Activated CD4-positive, alpha-beta memory T cell treated with anti-CD3 and anti-CD28 coated beads, Interleukin-2, amount 10 ng/mL, durations not matched to agents 7 days and 5 days (primary cell): ENCODE results near the gene WBP4. TPM values are rescaled to one million over a fixed set of nuclear protein-coding genes. Genes with fewer than 3 reads are reported as not detected.
"Not testable (repeated sequence)": the region's sequence is repeated elsewhere in the genome, so short reads cannot be mapped to it uniquely, and the experiment has no call there.

Experiments used
- CTCF ChIA-PET: fragments of 350-600 bp; sonication (Branson Sonifier 250); formaldehyde crosslinking; loops from one replicate; lab custom pipeline; 2021; ENCODE audit warnings: antibody characterized with exemption, inconsistent platforms; lab: Charles Lee
- POLR2A ChIA-PET: fragments of 350-600 bp; sonication (Branson Sonifier 250); formaldehyde crosslinking; loops from one replicate; lab custom pipeline; 2021; ENCODE audit warnings: antibody characterized with exemption; lab: Charles Lee
- DNase-seq: peaks from one replicate; pipeline ENCODE4 v3.0.0-alpha.2; 2020
- H3K27ac Mint-ChIP-seq: one replicate; pipeline ENCODE4 v1.8.0; 2021; ENCODE audit warnings: mild to moderate bottlenecking, mixed read lengths
- H3K27me3 Mint-ChIP-seq: one replicate; pipeline ENCODE4 v1.8.0; 2021; ENCODE audit warnings: mixed read lengths
- H3K36me3 Mint-ChIP-seq: one replicate; pipeline ENCODE4 v1.8.0; 2021; ENCODE audit warnings: low read depth, mixed read lengths
- H3K4me1 Mint-ChIP-seq: one replicate; pipeline ENCODE4 v1.8.0; 2021; ENCODE audit warnings: mixed read lengths
- H3K4me3 Mint-ChIP-seq: one replicate; pipeline ENCODE4 v1.8.0; 2021; ENCODE audit warnings: mild to moderate bottlenecking, mixed read lengths
- H3K9me3 Mint-ChIP-seq: one replicate; pipeline ENCODE4 v1.8.0; 2021; ENCODE audit warnings: mixed read lengths
- total RNA-seq, 2 experiments: library from RNA; stranded (reverse); gene quantifications; one replicate each; pipeline ENCODE4 v1.2.3, GENCODE V29; 2021

The WBP4 gene
- total RNA-seq, 2 experiments from 2014 or later: 9.0 to 9.3 TPM

- no peak overlapping the region for H3K27ac Mint-ChIP-seq
- CTCF ChIA-PET: no interaction called here
- POLR2A ChIA-PET: no interaction called here
- H3K27me3 Mint-ChIP-seq: no peaks in the 10 kb centered on the region
- H3K36me3 Mint-ChIP-seq: no peaks in the 10 kb centered on the region
- no peak for DNase-seq
- H3K4me1 Mint-ChIP-seq: no peaks in the 10 kb centered on the region
- no peaks in the 10 kb centered on the region for H3K9me3 Mint-ChIP-seq
- H3K4me3 Mint-ChIP-seq: no peak overlapping the region
These were observed 46.3 kb downstream of the WBP4 start for GRCh38 chr13:41107584-41108014.

GRCh38 chr13:41111454-41111853, 50.1 kb downstream of the WBP4 start:
- ChIA-PET CTCF (no interaction called here), POLR2A (interaction anchor here (0.6 kb wide), 2 partner anchors 18 to 1800 kb away, joined by 3 read pairs; no protein-coding TSS in a partner anchor)
- DNase-seq: no peak
- H3K4me1 Mint-ChIP-seq: no peaks in the 10 kb centered on the region
- no peaks in the 10 kb centered on the region for H3K9me3 Mint-ChIP-seq
- H3K36me3 Mint-ChIP-seq: no peaks in the 10 kb centered on the region
- H3K4me3 Mint-ChIP-seq: no peak overlapping the region
- H3K27ac Mint-ChIP-seq: no peak overlapping the region
- H3K27me3 Mint-ChIP-seq: no peaks in the 10 kb centered on the region

GRCh38 chr13:41117869-41118268, 56.6 kb downstream of the WBP4 start:
- no peaks in the 10 kb centered on the region for H3K4me1 Mint-ChIP-seq
- ChIA-PET POLR2A (no interaction called here), CTCF (no interaction called here)
- H3K9me3 Mint-ChIP-seq: no peaks in the 10 kb centered on the region
- no peaks in the 10 kb centered on the region for H3K36me3 Mint-ChIP-seq
- H3K4me3 Mint-ChIP-seq: no peak overlapping the region
- no peak for DNase-seq
- H3K27ac Mint-ChIP-seq: no peak overlapping the region
- H3K27me3 Mint-ChIP-seq: no peaks in the 10 kb centered on the region

DNA sequence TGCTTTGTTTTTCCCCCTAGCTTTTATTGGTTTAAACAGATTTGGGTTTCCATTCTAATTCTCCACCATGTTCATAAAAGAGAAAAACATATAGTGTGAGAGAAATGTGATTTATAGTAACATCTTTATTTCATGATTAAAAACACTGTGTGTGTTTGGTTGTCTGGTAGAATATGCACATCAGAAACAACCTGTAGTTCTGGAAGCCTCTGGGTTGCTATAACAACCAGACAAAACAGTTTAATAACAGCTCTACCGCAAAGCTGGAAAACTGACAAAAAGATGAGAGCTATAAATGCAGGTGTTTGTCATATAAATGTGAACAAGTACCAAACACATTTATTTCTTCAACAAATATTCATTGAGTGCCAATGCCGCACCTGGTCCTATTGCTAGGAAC, 61.5 kb downstream of the WBP4 start:
- CTCF ChIA-PET: interaction anchor here (0.6 to 0.7 kb wide), 2 partner anchors 21 to 97 kb away, joined by 3 to 6 read pairs; no protein-coding TSS in a partner anchor
- H3K27me3 Mint-ChIP-seq: no peaks in the 10 kb centered on the region
- no peaks in the 10 kb centered on the region for H3K4me1 Mint-ChIP-seq
- H3K27ac Mint-ChIP-seq: no peak overlapping the region
- H3K36me3 Mint-ChIP-seq: peaks cover 10% of the 10 kb centered on the region
- DNase-seq: no peak
- no peaks in the 10 kb centered on the region for H3K9me3 Mint-ChIP-seq
- H3K4me3 Mint-ChIP-seq: no peak overlapping the region
- POLR2A ChIA-PET: no interaction called here

GRCh38 chr13:41127701-41128100, 66.4 kb downstream of the WBP4 start:
- POLR2A ChIA-PET: no interaction called here
- CTCF ChIA-PET: interaction anchor here (0.6 kb wide), 1 partner anchor 70 kb away, joined by 3 read pairs; no protein-coding TSS in a partner anchor

GRCh38 chr13:41130356-41130755, 69.0 kb downstream of the WBP4 start:
- peaks cover 42% of the 10 kb centered on the region for H3K4me1 Mint-ChIP-seq
- no peaks in the 10 kb centered on the region for H3K27me3 Mint-ChIP-seq
- H3K27ac Mint-ChIP-seq: peak overlapping the region; percentile 26
- CTCF ChIA-PET: no interaction called here
- H3K36me3 Mint-ChIP-seq: peaks cover 25% of the 10 kb centered on the region
- no peak for DNase-seq
- H3K4me3 Mint-ChIP-seq: peak overlapping the region; percentile 89
- no peaks in the 10 kb centered on the region for H3K9me3 Mint-ChIP-seq
- POLR2A ChIA-PET: no interaction called here

More at GRCh38 chr13:41127701-41128100, 66.4 kb downstream of the WBP4 start:
- DNase-seq: no peak
- Mint-ChIP-seq H3K27me3 (no peaks in the 10 kb centered on the region), H3K9me3 (no peaks in the 10 kb centered on the region), H3K27ac (no peak overlapping the region), H3K4me1 (peaks cover 31% of the 10 kb centered on the region), H3K4me3 (no peak overlapping the region), H3K36me3 (peaks cover 25% of the 10 kb centered on the region)

DNA sequence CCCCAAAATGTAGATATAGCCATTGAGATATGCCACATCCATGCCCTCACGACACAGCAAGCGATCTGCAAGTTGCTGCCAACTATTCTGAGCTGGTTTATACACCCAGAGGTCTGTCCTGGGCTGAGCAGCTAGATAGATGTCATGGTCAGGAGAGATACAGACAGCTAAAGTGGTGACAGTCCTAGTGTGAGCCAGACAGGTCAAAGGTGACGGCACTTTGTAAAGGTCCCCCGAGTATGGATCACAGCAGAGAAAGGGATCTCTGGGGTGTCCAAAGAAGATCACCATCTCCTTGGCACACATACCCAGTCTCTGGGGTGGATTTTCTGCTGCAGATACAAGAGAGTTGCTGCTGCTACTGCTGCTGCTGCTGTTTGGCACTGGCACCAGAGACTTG, 69.9 kb downstream of the WBP4 start:
- POLR2A ChIA-PET, H3K27me3 Mint-ChIP-seq, DNase-seq, CTCF ChIA-PET, H3K9me3 Mint-ChIP-seq: not testable (repeated sequence)
- Mint-ChIP-seq H3K4me1 (peaks cover 42% of the 10 kb centered on the region), H3K4me3 (peak overlapping the region; percentile 89), H3K27ac (peak overlapping the region; percentile 27), H3K36me3 (peaks cover 25% of the 10 kb centered on the region)

GRCh38 chr13:41131660-41132511, 70.6 kb downstream of the WBP4 start:
- DNase-seq, H3K9me3 Mint-ChIP-seq, H3K27me3 Mint-ChIP-seq, CTCF ChIA-PET: not testable (repeated sequence)
- H3K36me3 Mint-ChIP-seq: peaks cover 18% of the 10 kb centered on the region
- H3K4me3 Mint-ChIP-seq: peak overlapping the region; percentile 89
- H3K4me1 Mint-ChIP-seq: peaks cover 42% of the 10 kb centered on the region
- H3K27ac Mint-ChIP-seq: peak overlapping the region; percentile 86
- POLR2A ChIA-PET: interaction anchor here (0.6 to 1.3 kb wide), 3 partner anchors 71 to 132 kb away, joined by 3 to 4 read pairs (median 3); partner anchors contain the start of genes MTRF1 and WBP4

GRCh38 chr13:41132512-41133152, 71.3 kb downstream of the WBP4 start, which contains the start of gene KBTBD6:
KBTBD6 (minus strand) TSS chr13:41132802; CDS start chr13:41132511, 291 bp downstream.
- no peaks in the 10 kb centered on the region for H3K9me3 Mint-ChIP-seq
- no peaks in the 10 kb centered on the region for H3K27me3 Mint-ChIP-seq
- ChIA-PET CTCF (no interaction called here), POLR2A (interaction anchor here (0.6 to 1.3 kb wide), 5 partner anchors 61 to 201 kb away, joined by 3 to 4 read pairs (median 3); partner anchors contain the start of genes KBTBD7, MTRF1 and WBP4)
- peaks cover 17% of the 10 kb centered on the region for H3K36me3 Mint-ChIP-seq
- H3K27ac Mint-ChIP-seq: peak within 1 kb of the TSS; percentile 86
- H3K4me1 Mint-ChIP-seq: peaks cover 42% of the 10 kb centered on the region
- H3K4me3 Mint-ChIP-seq: peak within 1 kb of the TSS; percentile 89
- DNase-seq: peak; percentile 96

Other genes with a start within 250 kb of the WBP4 start
- gene ELF1, start 42.2 kb upstream of the WBP4 start, total RNA-seq: 100 to 1,000 TPM; 159 to 169 TPM
- gene KBTBD6, start 71.3 kb downstream of the WBP4 start, total RNA-seq: 1 to 10 TPM; 5.1 to 5.2 TPM
- 1 to 10 TPM; 8.1 to 8.4 TPM for gene KBTBD7, start 133.1 kb downstream of the WBP4 start, total RNA-seq
- 10 to 100 TPM; 17.9 to 20.0 TPM for gene MTRF1, start 202.1 kb downstream of the WBP4 start, total RNA-seq
- gene NAA16, start 249.8 kb downstream of the WBP4 start, total RNA-seq: 10 to 100 TPM; 28.1 to 28.8 TPM